HEK293 (cell line): ENCODE results near the gene GARIN6.
"Not testable (repeated sequence)": the region's sequence is repeated elsewhere in the genome, so short reads cannot be mapped to it uniquely, and the experiment has no call there.

Experiments
- CTCF ChIA-PET: fragments of 350-600 bp; formaldehyde crosslinking; extraction: SDS; loops from one replicate; lab custom pipeline; 2021; ENCODE audit warnings: antibody characterized with exemption; lab: Yijun Ruan, JAX
- POLR2A ChIA-PET: fragments of 300-600 bp; formaldehyde crosslinking; extraction: SDS; loops from one replicate; lab custom pipeline; 2020; ENCODE audit warnings: antibody characterized with exemption, inconsistent platforms; lab: Yijun Ruan, JAX
- H3K27ac ChIP-seq: fragments of 200-500 bp; sonication (Bioruptor generic); 2 replicates; pipeline ENCODE4 v1.5.1; 2014; ENCODE audit warnings: low read depth, low read length, control low read depth, inconsistent platforms; ENCODE audit errors: extremely low read depth
- H3K36me3 ChIP-seq, 2 experiments: fragments of 200-500 bp in 1 of 2; sonication (Bioruptor generic) in 1 of 2; 1 replicate in 1 of 2; 2 replicates in 1 of 2; pipeline ENCODE4 v1.5.1; 2014 to 2017; ENCODE audit warnings: inconsistent platforms in 2 of 2, low read length in 2 of 2; ENCODE audit not compliant: control insufficient read depth in 2 of 2, insufficient read depth in 1 of 2
- H3K4me1 ChIP-seq: fragments of 200-500 bp; sonication (Bioruptor generic); 2 replicates; pipeline ENCODE4 v1.5.1; 2014; ENCODE audit warnings: mild to moderate bottlenecking, low read length, inconsistent platforms; ENCODE audit not compliant: control insufficient read depth, insufficient read depth
- H3K4me3 ChIP-seq: 2 replicates; pipeline ENCODE4 v1.5.1; 2011; ENCODE audit warnings: low read depth, mild to moderate bottlenecking, control low read depth, low read length, moderate library complexity
- H3K9me3 ChIP-seq: fragments of 200-500 bp; sonication (Bioruptor generic); 2 replicates; pipeline ENCODE4 v1.5.1; 2014; ENCODE audit warnings: low read depth, low read length, inconsistent platforms; ENCODE audit not compliant: control insufficient read depth, insufficient read depth
- BCL11B ChIP-seq: fragments of 450-650 bp; formaldehyde crosslinking; IDR thresholded peaks from 2 replicates; pipeline ENCODE4 v1.5.1; 2016; ENCODE audit warnings: low read depth, missing biosample characterization, missing genetic modification characterization
- GLI4 ChIP-seq: fragments of 450-650 bp; formaldehyde crosslinking; IDR thresholded peaks from 2 replicates; pipeline ENCODE4 v1.5.1; 2016; ENCODE audit warnings: missing biosample characterization, missing genetic modification characterization
- HOXC10 ChIP-seq: sonication (generic); formaldehyde crosslinking; IDR thresholded peaks from 2 replicates; pipeline ENCODE4 v1.8.1; 2023; ENCODE audit warnings: mild to moderate bottlenecking, missing genetic modification reagents
- ZNF16 ChIP-seq: fragments of 450-650 bp; formaldehyde crosslinking; IDR thresholded peaks from 2 replicates; pipeline ENCODE4 v1.5.1; 2016; ENCODE audit warnings: low read depth, missing biosample characterization, missing genetic modification characterization
- ZNF184 ChIP-seq: fragments of 450-650 bp; IDR thresholded peaks from 2 replicates; pipeline ENCODE4 v1.5.1; 2018; ENCODE audit warnings: missing biosample characterization, mild to moderate bottlenecking, missing genetic modification characterization
- ZNF423 ChIP-seq: fragments of 450-650 bp; formaldehyde crosslinking; IDR thresholded peaks from 2 replicates; pipeline ENCODE4 v1.5.1; 2016; ENCODE audit warnings: missing biosample characterization, missing genetic modification characterization
- ZNF48 ChIP-seq: fragments of 450-650 bp; formaldehyde crosslinking; IDR thresholded peaks from 2 replicates; pipeline ENCODE4 v1.5.1; 2016; ENCODE audit warnings: missing biosample characterization, missing genetic modification characterization
- ZNF571 ChIP-seq: fragments of 450-650 bp; formaldehyde crosslinking; IDR thresholded peaks from 2 replicates; pipeline ENCODE4 v1.5.0; 2017; ENCODE audit warnings: missing biosample characterization, missing genetic modification characterization
- ZNF624 ChIP-seq: fragments of 450-650 bp; formaldehyde crosslinking; IDR thresholded peaks from 2 replicates; pipeline ENCODE4 v1.5.1; 2017; ENCODE audit warnings: missing biosample characterization, missing genetic modification characterization
- ZNF707 ChIP-seq: fragments of 450-650 bp; formaldehyde crosslinking; IDR thresholded peaks from 2 replicates; pipeline ENCODE4 v1.5.1; 2016; ENCODE audit warnings: missing biosample characterization, missing genetic modification characterization
- ZNF747 ChIP-seq: fragments of 450-650 bp; formaldehyde crosslinking; IDR thresholded peaks from 2 replicates; pipeline ENCODE4 v1.5.1; 2016; ENCODE audit warnings: missing biosample characterization, missing genetic modification characterization
- ZNF830 ChIP-seq: fragments of 450-650 bp; IDR thresholded peaks from 2 replicates; pipeline ENCODE4 v1.5.0; 2018; ENCODE audit warnings: missing biosample characterization, missing genetic modification characterization, low read depth, mild to moderate bottlenecking, moderate library complexity
- ZSCAN16 ChIP-seq: fragments of 450-650 bp; formaldehyde crosslinking; IDR thresholded peaks from 2 replicates; pipeline ENCODE4 v1.5.1; 2016; ENCODE audit warnings: missing biosample characterization, missing genetic modification characterization
- TF ChIP-seq, protein P1 (sequence below): fragments of 450-650 bp; formaldehyde crosslinking; IDR thresholded peaks from 2 replicates; pipeline ENCODE4 v1.5.1; 2016; ENCODE audit warnings: missing biosample characterization, missing genetic modification characterization
- TF ChIP-seq, protein P2 (sequence below): fragments of 450-650 bp; formaldehyde crosslinking; IDR thresholded peaks from 2 replicates; pipeline ENCODE4 v1.5.1; 2016; ENCODE audit warnings: missing biosample characterization, missing genetic modification characterization
- TF ChIP-seq, protein P3 (sequence below): fragments of 450-650 bp; formaldehyde crosslinking; IDR thresholded peaks from 2 replicates; pipeline ENCODE4 v1.5.1; 2016; ENCODE audit warnings: missing biosample characterization, missing genetic modification characterization
- TF ChIP-seq, protein P4 (sequence below): fragments of 450-650 bp; formaldehyde crosslinking; conservative IDR thresholded peaks from 2 replicates; pipeline ENCODE4 v1.5.1; 2016; ENCODE audit warnings: low read depth, missing biosample characterization, missing genetic modification characterization

Gene GARIN6

DNA sequence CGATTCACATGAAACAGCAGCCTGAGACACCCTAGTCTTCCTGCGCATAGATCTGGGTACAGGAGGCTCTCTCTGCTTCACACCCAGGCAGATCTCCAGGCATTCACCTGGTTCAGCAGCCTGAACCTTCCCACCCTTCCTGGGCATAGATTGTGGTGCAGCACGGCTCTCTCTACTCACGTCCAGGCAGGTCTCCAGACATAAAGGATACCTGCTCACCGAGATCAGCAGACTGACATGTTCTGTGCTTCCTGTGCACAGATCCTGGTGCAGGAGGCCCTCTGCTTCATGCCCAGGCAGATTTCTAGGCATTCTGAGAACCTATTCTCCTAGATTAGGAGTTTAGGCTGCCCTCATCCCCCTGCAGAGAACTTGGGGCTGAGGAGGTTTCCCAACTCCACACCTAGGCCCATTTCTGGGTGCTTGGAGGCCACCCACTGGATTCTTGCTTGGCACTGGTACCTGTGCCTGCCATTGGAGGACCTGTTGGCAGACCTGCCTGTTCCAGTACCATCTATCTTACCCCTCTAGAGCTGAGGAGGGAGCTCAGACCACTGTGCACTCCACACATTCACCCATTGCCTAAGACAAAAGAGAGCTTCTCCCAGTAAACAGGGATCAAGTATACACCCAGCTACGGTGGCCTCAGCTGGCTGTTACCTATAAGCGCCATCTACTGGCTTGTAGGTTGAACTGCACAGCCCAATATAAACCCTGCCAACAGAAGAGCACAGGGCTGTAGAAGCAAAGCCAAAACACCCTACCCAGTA lies 28.0 kb upstream of the GARIN6 start (continued):
- no peak for TF ChIP-seq ZNF830

DNA sequence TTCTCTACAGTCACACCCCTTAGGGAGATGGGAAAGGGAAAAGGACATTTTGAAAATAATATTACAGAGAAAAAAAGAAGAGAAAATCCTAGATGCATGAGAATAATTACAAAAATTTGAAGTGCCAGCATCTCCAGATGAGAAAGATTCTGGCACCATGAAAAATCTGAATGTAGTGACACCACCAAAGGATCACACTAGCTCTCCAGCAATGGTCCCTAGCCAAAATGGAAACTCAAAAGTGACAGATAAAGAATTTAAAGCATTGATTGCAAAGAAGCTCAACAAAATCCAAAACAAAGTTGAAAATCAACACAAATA lies 27.4 kb upstream of the GARIN6 start:
- TF ChIP-seq ZNF16 (tag by site-specific recombination) = no peak
- no peak for TF ChIP-seq GLI4
- TF ChIP-seq ZNF707 = no peak
- no peak for TF ChIP-seq ZNF48 (tag by site-specific recombination)
- TF ChIP-seq, protein P1, sequence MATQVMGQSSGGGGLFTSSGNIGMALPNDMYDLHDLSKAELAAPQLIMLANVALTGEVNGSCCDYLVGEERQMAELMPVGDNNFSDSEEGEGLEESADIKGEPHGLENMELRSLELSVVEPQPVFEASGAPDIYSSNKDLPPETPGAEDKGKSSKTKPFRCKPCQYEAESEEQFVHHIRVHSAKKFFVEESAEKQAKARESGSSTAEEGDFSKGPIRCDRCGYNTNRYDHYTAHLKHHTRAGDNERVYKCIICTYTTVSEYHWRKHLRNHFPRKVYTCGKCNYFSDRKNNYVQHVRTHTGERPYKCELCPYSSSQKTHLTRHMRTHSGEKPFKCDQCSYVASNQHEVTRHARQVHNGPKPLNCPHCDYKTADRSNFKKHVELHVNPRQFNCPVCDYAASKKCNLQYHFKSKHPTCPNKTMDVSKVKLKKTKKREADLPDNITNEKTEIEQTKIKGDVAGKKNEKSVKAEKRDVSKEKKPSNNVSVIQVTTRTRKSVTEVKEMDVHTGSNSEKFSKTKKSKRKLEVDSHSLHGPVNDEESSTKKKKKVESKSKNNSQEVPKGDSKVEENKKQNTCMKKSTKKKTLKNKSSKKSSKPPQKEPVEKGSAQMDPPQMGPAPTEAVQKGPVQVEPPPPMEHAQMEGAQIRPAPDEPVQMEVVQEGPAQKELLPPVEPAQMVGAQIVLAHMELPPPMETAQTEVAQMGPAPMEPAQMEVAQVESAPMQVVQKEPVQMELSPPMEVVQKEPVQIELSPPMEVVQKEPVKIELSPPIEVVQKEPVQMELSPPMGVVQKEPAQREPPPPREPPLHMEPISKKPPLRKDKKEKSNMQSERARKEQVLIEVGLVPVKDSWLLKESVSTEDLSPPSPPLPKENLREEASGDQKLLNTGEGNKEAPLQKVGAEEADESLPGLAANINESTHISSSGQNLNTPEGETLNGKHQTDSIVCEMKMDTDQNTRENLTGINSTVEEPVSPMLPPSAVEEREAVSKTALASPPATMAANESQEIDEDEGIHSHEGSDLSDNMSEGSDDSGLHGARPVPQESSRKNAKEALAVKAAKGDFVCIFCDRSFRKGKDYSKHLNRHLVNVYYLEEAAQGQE (tag by site-specific recombination) = no peak
- TF ChIP-seq BCL11B (tag by site-specific recombination) = no peak
- TF ChIP-seq, protein P2, sequence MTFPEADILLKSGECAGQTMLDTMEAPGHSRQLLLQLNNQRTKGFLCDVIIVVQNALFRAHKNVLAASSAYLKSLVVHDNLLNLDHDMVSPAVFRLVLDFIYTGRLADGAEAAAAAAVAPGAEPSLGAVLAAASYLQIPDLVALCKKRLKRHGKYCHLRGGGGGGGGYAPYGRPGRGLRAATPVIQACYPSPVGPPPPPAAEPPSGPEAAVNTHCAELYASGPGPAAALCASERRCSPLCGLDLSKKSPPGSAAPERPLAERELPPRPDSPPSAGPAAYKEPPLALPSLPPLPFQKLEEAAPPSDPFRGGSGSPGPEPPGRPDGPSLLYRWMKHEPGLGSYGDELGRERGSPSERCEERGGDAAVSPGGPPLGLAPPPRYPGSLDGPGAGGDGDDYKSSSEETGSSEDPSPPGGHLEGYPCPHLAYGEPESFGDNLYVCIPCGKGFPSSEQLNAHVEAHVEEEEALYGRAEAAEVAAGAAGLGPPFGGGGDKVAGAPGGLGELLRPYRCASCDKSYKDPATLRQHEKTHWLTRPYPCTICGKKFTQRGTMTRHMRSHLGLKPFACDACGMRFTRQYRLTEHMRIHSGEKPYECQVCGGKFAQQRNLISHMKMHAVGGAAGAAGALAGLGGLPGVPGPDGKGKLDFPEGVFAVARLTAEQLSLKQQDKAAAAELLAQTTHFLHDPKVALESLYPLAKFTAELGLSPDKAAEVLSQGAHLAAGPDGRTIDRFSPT (tag by site-specific recombination) = no peak
- TF ChIP-seq ZSCAN16 (tag by site-specific recombination) = no peak
- TF ChIP-seq, protein P3, sequence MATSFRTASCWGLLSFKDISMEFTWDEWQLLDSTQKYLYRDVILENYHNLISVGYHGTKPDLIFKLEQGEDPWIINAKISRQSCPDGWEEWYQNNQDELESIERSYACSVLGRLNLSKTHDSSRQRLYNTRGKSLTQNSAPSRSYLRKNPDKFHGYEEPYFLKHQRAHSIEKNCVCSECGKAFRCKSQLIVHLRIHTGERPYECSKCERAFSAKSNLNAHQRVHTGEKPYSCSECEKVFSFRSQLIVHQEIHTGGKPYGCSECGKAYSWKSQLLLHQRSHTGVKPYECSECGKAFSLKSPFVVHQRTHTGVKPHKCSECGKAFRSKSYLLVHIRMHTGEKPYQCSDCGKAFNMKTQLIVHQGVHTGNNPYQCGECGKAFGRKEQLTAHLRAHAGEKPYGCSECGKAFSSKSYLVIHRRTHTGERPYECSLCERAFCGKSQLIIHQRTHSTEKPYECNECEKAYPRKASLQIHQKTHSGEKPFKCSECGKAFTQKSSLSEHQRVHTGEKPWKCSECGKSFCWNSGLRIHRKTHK (tag by site-specific recombination) = no peak
- no peak for TF ChIP-seq ZNF747 (tag by site-specific recombination)
- TF ChIP-seq ZNF184 = no peak
- TF ChIP-seq, protein P4, sequence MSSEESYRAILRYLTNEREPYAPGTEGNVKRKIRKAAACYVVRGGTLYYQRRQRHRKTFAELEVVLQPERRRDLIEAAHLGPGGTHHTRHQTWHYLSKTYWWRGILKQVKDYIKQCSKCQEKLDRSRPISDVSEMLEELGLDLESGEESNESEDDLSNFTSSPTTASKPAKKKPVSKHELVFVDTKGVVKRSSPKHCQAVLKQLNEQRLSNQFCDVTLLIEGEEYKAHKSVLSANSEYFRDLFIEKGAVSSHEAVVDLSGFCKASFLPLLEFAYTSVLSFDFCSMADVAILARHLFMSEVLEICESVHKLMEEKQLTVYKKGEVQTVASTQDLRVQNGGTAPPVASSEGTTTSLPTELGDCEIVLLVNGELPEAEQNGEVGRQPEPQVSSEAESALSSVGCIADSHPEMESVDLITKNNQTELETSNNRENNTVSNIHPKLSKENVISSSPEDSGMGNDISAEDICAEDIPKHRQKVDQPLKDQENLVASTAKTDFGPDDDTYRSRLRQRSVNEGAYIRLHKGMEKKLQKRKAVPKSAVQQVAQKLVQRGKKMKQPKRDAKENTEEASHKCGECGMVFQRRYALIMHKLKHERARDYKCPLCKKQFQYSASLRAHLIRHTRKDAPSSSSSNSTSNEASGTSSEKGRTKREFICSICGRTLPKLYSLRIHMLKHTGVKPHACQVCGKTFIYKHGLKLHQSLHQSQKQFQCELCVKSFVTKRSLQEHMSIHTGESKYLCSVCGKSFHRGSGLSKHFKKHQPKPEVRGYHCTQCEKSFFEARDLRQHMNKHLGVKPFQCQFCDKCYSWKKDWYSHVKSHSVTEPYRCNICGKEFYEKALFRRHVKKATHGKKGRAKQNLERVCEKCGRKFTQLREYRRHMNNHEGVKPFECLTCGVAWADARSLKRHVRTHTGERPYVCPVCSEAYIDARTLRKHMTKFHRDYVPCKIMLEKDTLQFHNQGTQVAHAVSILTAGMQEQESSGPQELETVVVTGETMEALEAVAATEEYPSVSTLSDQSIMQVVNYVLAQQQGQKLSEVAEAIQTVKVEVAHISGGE (tag by site-specific recombination) = no peak
- TF ChIP-seq HOXC10 (CRISPR knock-in tag) = no peak
- TF ChIP-seq ZNF423 (tag by site-specific recombination) = no peak
- no peak for TF ChIP-seq ZNF624 (tag by site-specific recombination)
- no peak for TF ChIP-seq ZNF571 (tag by site-specific recombination)
- Histone ChIP-seq H3K27ac (no peak overlapping the region), H3K9me3 (no peaks in the 10 kb centered on the region), H3K36me3 (no peaks in the 10 kb centered on the region), H3K4me3 (no peak overlapping the region), H3K4me1 (no peaks in the 10 kb centered on the region)
- ChIA-PET POLR2A (no interaction called here), CTCF (interaction anchor here (0.6 to 2.8 kb wide), 21 partner anchors 8 to 1541 kb away, joined by 3 to 26 read pairs (median 4); no protein-coding TSS in a partner anchor)

DNA sequence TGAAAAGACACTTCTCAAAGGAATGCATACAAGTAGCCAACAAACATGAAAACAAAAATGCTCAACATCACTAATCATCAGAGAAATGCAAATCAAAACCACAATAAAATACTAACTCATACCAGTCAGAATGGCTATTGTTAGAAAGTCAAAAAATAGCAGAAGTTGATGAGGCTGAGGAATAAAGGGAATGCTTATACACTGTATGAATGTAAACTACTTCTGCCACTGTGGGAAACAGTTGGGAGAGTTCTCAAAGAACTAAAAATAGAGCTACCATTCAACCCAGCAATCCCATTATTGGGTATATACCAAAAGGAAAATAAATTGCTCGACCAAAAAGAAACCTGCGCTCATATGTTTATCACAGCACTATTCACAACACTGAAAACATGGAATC lies 23.0 kb upstream of the GARIN6 start:
- H3K4me1 ChIP-seq, H3K27ac ChIP-seq, H3K4me3 ChIP-seq, H3K36me3 ChIP-seq, H3K9me3 ChIP-seq, POLR2A ChIA-PET, CTCF ChIA-PET: not testable (repeated sequence)
